ENCODE data around the gene SEC16A.

Gene SEC16A

DNA sequence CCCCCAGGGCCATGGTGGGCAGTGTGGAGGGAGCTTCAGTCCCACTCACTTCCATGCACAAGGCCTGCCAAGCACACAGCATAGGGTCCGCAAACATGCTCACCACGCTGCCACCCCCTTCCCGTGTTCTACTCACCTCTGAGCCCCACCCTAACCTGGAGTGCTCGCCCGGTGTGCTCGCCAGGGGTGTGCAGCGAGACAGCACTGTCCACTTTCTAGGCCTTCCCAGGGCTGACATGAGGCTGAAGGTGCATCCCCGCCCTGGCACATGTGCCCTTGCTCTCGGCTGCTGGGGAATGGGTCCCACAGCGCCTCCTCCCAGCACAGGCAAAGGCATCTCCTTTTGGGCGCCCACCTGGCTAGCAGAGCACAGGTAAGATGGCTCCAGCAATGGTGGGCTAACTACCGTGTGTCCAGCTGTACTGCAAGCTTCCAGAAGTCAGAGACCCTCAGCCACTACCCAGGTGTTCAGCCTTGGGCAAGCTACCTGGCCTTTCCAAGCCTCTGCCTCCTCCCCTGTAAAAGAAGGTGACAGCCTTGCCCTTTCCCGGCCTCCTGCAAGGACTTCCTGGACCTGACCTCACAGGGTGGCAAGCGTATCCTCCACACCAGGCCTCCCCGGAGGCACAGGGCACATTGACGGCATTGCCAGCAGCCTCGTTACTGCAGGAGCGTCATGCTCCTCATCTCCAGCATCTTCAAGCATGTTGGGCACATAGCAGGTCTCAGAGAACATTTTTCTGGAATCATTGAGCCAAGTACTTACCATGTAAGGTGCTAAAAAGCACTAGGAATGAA lies 4.2 kb upstream of the SEC16A start:
- DNase-seq (ENCODE audit: low read depth in 2 of 2) = no peak

DNA sequence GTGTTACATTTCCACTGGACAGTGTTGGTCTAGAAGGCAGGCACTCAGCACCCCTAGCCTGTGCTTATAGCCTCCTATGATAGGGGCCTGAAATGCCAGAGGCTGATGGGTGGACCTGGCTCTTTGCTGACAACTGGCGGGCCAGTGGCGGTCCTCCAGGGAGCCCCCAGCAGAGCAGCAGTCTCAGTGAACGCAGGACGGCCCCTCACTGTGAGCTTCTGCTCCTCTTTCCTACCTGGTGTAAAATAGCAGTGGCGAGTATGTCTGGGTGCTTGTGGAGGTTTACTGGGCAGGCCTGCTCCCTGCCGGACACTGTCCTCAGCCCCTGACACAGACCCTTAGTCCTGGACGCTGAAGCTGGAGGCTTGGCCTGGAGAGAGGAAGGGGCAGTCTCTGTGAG lies 3.3 kb upstream of the SEC16A start:
- DNase-seq (ENCODE audit: low read depth in 2 of 2) = no peak

- DNase-seq (ENCODE audit: low read depth in 2 of 2) = peak; percentile 75 to 76
Observed at GRCh38 chr9:136485049-136486045, 2.5 kb upstream of the SEC16A start.

GRCh38 chr9:136484153-136485048 lies 1.6 kb upstream of the SEC16A start:
- no peak for DNase-seq (ENCODE audit: low read depth in 2 of 2)

- DNase-seq (ENCODE audit: low read depth in 2 of 2) = peak; percentile 92 to 97
Observed at GRCh38 chr9:136483589-136484152, 831 bp upstream of the SEC16A start.

- peak in 1 of 2 donors; percentile 10 for DNase-seq (ENCODE audit: low read depth in 2 of 2)
Observed at GRCh38 chr9:136482046-136482792, 621 bp downstream of the SEC16A start.

GRCh38 chr9:136481558-136481957 lies 1.3 kb downstream of the SEC16A start:
- no peak for DNase-seq (ENCODE audit: low read depth in 2 of 2)

GRCh38 chr9:136476369-136477150 lies 6.3 kb downstream of the SEC16A start:
- no peak for DNase-seq (ENCODE audit: low read depth in 2 of 2)

DNA sequence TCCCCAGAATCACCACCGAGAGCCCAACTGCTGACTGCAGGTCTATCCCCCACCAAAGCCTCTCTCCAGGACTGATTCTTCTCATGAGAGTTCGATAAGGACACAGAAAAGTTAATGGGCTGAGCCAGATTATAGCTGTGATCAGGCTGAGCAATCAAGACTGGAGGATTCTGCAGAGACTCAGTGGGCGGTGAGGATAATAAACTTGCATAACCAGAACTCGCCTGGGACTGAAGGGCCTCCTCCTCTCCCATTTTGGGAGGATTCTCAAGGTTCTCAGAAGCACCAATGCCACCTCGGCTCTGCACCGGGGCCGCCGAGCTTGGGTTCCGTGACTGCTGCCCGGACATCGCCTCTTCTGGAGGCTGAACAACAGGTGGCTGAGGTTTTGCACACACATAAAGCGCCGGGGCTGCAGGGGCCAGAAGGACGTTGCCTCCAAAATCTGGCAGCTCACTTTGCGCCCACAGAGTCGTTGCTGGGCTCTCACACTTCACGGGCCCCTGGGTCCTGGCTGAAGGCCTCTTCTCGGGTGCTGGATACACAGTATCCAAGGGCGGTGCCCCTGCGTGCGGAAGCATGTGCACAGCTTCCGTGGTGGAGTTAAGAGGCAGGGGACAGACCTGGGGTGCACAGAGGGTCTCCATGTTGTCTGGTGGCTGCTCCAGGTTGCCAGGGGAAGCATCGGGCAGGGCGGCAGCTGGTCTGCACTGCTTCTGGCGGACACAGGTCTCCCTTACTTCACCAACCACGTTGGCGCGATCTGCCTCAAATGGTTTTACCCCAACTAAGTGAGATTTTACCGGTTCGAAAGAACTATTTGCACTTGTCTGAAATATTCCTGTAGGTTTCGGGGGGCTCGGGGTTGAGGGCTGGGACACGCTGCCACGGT lies 7.6 kb downstream of the SEC16A start:
- no peak for DNase-seq (ENCODE audit: low read depth in 2 of 2)

- DNase-seq (ENCODE audit: low read depth in 2 of 2) = no peak
Observed at GRCh38 chr9:136474021-136474640, 8.7 kb downstream of the SEC16A start.

DNA sequence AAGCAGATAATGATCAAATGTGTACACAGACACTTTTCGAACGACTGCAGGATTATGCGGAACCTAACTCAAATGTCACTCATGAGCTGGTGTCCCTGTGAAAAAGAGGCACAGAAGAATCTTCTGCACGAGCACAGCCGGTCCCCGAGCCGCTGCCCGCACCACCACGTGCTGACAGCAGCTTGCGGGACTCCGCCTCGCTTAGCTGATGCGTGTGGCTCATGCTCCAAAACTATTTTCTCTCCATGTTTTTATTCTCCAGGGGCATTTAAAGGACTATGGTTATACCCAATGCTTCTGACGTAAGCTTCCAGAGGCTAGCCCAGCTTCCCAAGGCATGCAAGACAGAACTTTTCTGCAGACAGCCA lies 9.5 kb downstream of the SEC16A start:
- no peak for DNase-seq (ENCODE audit: low read depth in 2 of 2)

GRCh38 chr9:136472640-136473353 lies 10.0 kb downstream of the SEC16A start:
- no peak for DNase-seq (ENCODE audit: low read depth in 2 of 2)

- DNase-seq (ENCODE audit: low read depth in 2 of 2) = no peak
Observed at GRCh38 chr9:136471802-136472487, 10.9 kb downstream of the SEC16A start.

DNA sequence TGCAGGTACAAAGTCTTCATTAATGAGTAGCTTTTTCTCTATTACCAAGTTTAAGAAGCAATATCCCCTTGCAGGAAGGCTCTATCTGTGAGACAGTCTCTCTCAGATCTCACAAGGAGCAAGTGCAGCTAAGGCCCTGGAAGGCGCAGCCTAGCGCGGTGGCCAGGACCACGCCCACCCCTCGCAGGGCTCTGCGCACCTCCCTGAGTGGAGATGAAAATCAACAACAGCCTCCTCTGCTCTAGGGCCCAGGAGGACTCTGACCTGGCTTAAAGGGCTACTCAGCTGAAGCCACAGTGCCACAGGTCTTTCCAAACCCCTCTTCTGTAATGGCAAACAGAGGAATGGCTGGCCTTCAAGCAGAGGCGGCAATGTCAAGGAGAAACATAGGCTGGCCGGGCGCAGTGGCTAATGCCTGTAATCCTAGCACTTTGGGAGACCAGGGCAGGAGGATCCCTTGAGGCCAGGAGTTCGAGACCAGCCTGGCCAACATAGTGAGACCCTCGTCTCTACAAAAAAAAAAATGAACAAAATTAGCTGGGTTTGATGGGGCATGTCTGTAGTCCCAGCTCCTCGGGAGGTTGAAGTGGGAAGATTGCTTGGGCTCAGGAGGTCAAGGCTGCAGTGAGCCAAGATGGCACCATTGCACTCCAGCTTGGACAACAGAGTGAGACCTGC lies 11.9 kb downstream of the SEC16A start:
- DNase-seq (ENCODE audit: low read depth in 2 of 2) = no peak

DNA sequence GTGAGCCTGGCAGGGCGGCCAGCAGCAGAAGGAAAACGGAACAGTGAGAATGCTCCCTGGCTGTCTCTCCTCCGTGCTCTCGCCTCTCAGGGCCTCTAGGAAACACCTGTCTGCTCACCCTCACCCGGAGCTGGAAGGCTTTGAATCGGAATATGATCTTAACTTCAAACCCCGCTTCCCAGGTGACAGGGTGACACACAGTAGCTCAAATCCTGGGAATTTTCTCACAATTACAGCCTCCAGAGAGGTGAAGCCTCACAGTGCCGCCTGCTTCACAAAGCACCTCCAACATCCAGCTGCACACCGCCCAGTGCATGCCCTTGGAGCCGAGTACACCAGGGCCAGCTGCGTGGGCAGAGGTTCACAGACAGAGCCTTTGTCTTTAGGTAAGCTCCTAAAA lies 12.5 kb downstream of the SEC16A start:
- DNase-seq (ENCODE audit: low read depth in 2 of 2) = no peak

DNA sequence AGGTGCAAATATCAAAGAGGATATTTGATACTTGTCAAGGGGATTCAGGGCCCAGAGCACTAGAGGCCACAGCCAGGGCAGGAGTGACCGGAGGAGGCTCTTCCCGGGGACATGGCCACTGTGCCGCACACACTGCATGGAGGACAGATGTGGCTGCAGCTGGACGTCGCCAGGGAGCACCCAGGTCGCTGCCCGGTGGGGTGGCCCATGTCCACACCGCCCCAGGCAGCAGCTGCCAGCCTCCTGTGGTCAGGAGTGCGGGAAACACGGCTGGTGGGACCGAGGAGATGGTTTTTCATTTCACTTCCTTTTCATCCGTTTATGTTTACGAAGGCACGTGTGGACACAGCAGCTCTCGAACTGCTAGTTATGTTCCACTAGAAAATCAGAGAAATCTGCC lies 15.1 kb downstream of the SEC16A start:
- DNase-seq (ENCODE audit: low read depth in 2 of 2) = no peak

GRCh38 chr9:136466155-136466541 lies 16.7 kb downstream of the SEC16A start:
- DNase-seq (ENCODE audit: low read depth in 2 of 2) = no peak

Data from stimulated activated CD8-positive, alpha-beta memory T cell treated with anti-CD3 and anti-CD28 coated beads, Interleukin-2, amount 100 ng/mL, for 48 hours (primary cell).